Measurements from ENCODE around the gene DLG2.

DNA sequence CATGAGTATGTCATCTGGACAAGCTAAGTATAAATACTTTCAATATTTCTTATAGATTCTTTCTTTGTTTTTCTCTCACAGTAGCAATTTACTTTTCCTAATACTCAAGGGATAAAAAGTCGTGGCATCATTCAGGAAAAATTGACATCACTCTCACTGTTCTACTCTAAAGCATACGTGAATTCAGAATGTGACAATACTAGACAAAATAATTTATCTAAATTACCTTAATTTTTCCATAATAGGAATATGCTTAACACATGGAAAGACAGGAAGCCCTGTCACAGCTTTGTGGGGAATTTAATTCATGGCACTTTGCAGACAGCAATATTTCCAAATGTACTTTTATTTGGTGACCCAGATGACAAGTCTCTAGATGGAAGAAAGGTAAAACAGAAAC is 394.6 kb downstream of the DLG2 start:
- TF ChIP-seq, protein P1, sequence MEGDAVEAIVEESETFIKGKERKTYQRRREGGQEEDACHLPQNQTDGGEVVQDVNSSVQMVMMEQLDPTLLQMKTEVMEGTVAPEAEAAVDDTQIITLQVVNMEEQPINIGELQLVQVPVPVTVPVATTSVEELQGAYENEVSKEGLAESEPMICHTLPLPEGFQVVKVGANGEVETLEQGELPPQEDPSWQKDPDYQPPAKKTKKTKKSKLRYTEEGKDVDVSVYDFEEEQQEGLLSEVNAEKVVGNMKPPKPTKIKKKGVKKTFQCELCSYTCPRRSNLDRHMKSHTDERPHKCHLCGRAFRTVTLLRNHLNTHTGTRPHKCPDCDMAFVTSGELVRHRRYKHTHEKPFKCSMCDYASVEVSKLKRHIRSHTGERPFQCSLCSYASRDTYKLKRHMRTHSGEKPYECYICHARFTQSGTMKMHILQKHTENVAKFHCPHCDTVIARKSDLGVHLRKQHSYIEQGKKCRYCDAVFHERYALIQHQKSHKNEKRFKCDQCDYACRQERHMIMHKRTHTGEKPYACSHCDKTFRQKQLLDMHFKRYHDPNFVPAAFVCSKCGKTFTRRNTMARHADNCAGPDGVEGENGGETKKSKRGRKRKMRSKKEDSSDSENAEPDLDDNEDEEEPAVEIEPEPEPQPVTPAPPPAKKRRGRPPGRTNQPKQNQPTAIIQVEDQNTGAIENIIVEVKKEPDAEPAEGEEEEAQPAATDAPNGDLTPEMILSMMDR (IDR thresholded peaks at IDR 0.05; ENCODE audit: insufficient read depth, low read length), result no peak
- TF ChIP-seq POLR2AphosphoS5 (IDR thresholded peaks at IDR 0.05; ENCODE audit: low read depth), result no peak
- TF ChIP-seq, protein P2, sequence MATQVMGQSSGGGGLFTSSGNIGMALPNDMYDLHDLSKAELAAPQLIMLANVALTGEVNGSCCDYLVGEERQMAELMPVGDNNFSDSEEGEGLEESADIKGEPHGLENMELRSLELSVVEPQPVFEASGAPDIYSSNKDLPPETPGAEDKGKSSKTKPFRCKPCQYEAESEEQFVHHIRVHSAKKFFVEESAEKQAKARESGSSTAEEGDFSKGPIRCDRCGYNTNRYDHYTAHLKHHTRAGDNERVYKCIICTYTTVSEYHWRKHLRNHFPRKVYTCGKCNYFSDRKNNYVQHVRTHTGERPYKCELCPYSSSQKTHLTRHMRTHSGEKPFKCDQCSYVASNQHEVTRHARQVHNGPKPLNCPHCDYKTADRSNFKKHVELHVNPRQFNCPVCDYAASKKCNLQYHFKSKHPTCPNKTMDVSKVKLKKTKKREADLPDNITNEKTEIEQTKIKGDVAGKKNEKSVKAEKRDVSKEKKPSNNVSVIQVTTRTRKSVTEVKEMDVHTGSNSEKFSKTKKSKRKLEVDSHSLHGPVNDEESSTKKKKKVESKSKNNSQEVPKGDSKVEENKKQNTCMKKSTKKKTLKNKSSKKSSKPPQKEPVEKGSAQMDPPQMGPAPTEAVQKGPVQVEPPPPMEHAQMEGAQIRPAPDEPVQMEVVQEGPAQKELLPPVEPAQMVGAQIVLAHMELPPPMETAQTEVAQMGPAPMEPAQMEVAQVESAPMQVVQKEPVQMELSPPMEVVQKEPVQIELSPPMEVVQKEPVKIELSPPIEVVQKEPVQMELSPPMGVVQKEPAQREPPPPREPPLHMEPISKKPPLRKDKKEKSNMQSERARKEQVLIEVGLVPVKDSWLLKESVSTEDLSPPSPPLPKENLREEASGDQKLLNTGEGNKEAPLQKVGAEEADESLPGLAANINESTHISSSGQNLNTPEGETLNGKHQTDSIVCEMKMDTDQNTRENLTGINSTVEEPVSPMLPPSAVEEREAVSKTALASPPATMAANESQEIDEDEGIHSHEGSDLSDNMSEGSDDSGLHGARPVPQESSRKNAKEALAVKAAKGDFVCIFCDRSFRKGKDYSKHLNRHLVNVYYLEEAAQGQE (IDR thresholded peaks at IDR 0.05; ENCODE audit: insufficient replicate concordance, low read depth), result no peak
